ENCODE data around the gene EXOC1. TPM values are rescaled to one million over a fixed set of nuclear protein-coding genes. Genes with fewer than 3 reads are reported as not detected.
A peak's percentile ranks its signal among the peaks of the same experiment; 100 is the strongest.

Gene EXOC1
- total and polyA plus RNA-seq, 3 donors from 2014 or later, result 29.4 to 46.4 (median 40.4) TPM

- TF ChIP-seq POLR2A (IDR thresholded peaks at IDR 0.05) (no peak), CTCF (IDR thresholded peaks at IDR 0.05) (no peak)
- Histone ChIP-seq H3K4me3 (no peak overlapping the region), H3K9me3 (no peaks in the 10 kb centered on the region), H3K27me3 (no peaks in the 10 kb centered on the region), H3K27ac (peak overlapping the region in 1 of 2 donors; percentile 90), H3K4me1 (peaks cover 8% of the 10 kb centered on the region), H3K36me3 (ENCODE audit: low read depth, missing control alignments) (no peaks in the 10 kb centered on the region)
- no peak for DNase-seq
- WGBS, 2 donors, result 93 to 99% methylated on average over 5 of the region's 5 CpGs
- intact Hi-C loops (cut with DNase I; ENCODE audit: low total_unique reads), result no loop called here
Observed at GRCh38 chr4:55951191-55951922, 97.9 kb downstream of the EXOC1 start.

Small RNA genes lying within 50 kb of the gene (small RNA-seq; reads per million reads assigned to genes)
- 0 reads per million in 2 donors for gene RNU6-652P

Other genes with a start within 250 kb of the EXOC1 start
- 1 to 10 TPM; 4.3 to 6.3 TPM for gene NMU, start 217.3 kb upstream of the EXOC1 start, total RNA-seq
- 0.58 TPM for gene NMU, start 217.3 kb upstream of the EXOC1 start, polyA plus RNA-seq (ENCODE audit: insufficient read depth, low read depth, low replicate concordance)
- gene EXOC1L, start 33.9 kb upstream of the EXOC1 start, total RNA-seq, result under 1 TPM in 1 of 2 donors, not detected in 1; 0.50 TPM
- not detected for gene EXOC1L, start 33.9 kb upstream of the EXOC1 start, polyA plus RNA-seq (ENCODE audit: insufficient read depth, low read depth, low replicate concordance)
- 10 to 100 TPM; 19.9 to 28.4 TPM for gene CEP135, start 95.3 kb downstream of the EXOC1 start, total RNA-seq
- 5.2 TPM for gene CEP135, start 95.3 kb downstream of the EXOC1 start, polyA plus RNA-seq (ENCODE audit: insufficient read depth, low read depth, low replicate concordance)

Measured in testis (tissue), 3 donors.